Medulla oblongata (tissue), 1 donor: ENCODE measurements around the gene SLC35F4.
"Not testable (repeated sequence)": the region's sequence is repeated elsewhere in the genome, so short reads cannot be mapped to it uniquely, and the experiment has no call there.

Experiments used
- DNase-seq: peaks from one replicate; pipeline ENCODE4 v3.0.0-alpha.2; 2015; ENCODE audit errors: extremely low spot score

SLC35F4 gene

GRCh38 chr14:57797160-57797559 is 68.7 kb downstream of the SLC35F4 start:
- DNase-seq, result no peak

GRCh38 chr14:57796556-57796955 is 69.3 kb downstream of the SLC35F4 start:
- DNase-seq, result no peak

GRCh38 chr14:57785058-57785457 is 80.8 kb downstream of the SLC35F4 start:
- no peak for DNase-seq

- no peak for DNase-seq
These were observed 94.1 kb downstream of the SLC35F4 start for GRCh38 chr14:57771801-57772200.

GRCh38 chr14:57769863-57770523 is 95.9 kb downstream of the SLC35F4 start:
- no peak for DNase-seq

- no peak for DNase-seq
These were observed 104.1 kb downstream of the SLC35F4 start for GRCh38 chr14:57761800-57762199.

- no peak for DNase-seq
These were observed 105.0 kb downstream of the SLC35F4 start for GRCh38 chr14:57760896-57761295.

- no peak for DNase-seq
These were observed 110.8 kb downstream of the SLC35F4 start for GRCh38 chr14:57755018-57755521.

GRCh38 chr14:57754527-57754926 is 111.4 kb downstream of the SLC35F4 start:
- DNase-seq, result no peak

- no peak for DNase-seq
These were observed 112.1 kb downstream of the SLC35F4 start for GRCh38 chr14:57753821-57754220.

- not testable (repeated sequence) for DNase-seq
These were observed 113.7 kb downstream of the SLC35F4 start for GRCh38 chr14:57752142-57752695.

- DNase-seq, result no peak
These were observed 114.5 kb downstream of the SLC35F4 start for GRCh38 chr14:57751400-57751799.

- DNase-seq, result no peak
These were observed 116.6 kb downstream of the SLC35F4 start for GRCh38 chr14:57749267-57749666.

- DNase-seq, result no peak
These were observed 117.6 kb downstream of the SLC35F4 start for GRCh38 chr14:57748279-57748678.

GRCh38 chr14:57747036-57747435 is 118.9 kb downstream of the SLC35F4 start:
- no peak for DNase-seq

- no peak for DNase-seq
These were observed 119.3 kb downstream of the SLC35F4 start for GRCh38 chr14:57746563-57746962.

GRCh38 chr14:57739516-57739915 is 126.4 kb downstream of the SLC35F4 start:
- DNase-seq, result no peak

- DNase-seq, result no peak
These were observed 128.3 kb downstream of the SLC35F4 start for GRCh38 chr14:57737598-57737997.

- no peak for DNase-seq
These were observed 129.5 kb downstream of the SLC35F4 start for GRCh38 chr14:57736391-57736790.

- DNase-seq, result no peak
These were observed 130.6 kb downstream of the SLC35F4 start for GRCh38 chr14:57735276-57735675.

GRCh38 chr14:57732463-57733285 is 133.2 kb downstream of the SLC35F4 start:
- no peak for DNase-seq
